Activated T-cell treated with anti-CD3 and anti-CD28 coated beads, Interleukin-2, amount 50 U/mL, for 4 hours (primary cell): ENCODE results near the gene DEGS2. TPM values are rescaled to one million over a fixed set of nuclear protein-coding genes. Genes with fewer than 3 reads are reported as not detected.
A peak's percentile ranks its signal among the peaks of the same experiment; 100 is the strongest.
"Not testable (repeated sequence)": the region's sequence is repeated elsewhere in the genome, so short reads cannot be mapped to it uniquely, and the experiment has no call there.

Experiments used
- ATAC-seq, 2 donors: fragments of 200-7000 bp; cut with Tn5 transposase; one replicate each; pipeline ENCODE4 v1.10.0; 2021
- DNase-seq: peaks from one replicate; pipeline ENCODE4 v3.0.0-alpha.2; 2020
- H3K27me3 Mint-ChIP-seq: one replicate; pipeline ENCODE4 v1.8.0; 2021; ENCODE audit warnings: low read depth, mixed read lengths
- H3K36me3 Mint-ChIP-seq: one replicate; pipeline ENCODE4 v1.8.0; 2022; ENCODE audit warnings: mixed read lengths; ENCODE audit not compliant: insufficient read depth
- H3K4me1 Mint-ChIP-seq: one replicate; pipeline ENCODE4 v1.8.0; 2021; ENCODE audit warnings: low read depth, mixed read lengths
- H3K4me3 Mint-ChIP-seq: one replicate; pipeline ENCODE4 v1.8.0; 2021; ENCODE audit warnings: mild to moderate bottlenecking, moderate library complexity, mixed read lengths
- H3K9me3 Mint-ChIP-seq: one replicate; pipeline ENCODE4 v1.8.0; 2021; ENCODE audit warnings: mixed read lengths
- total RNA-seq, 3 donors: library from RNA; stranded (reverse); gene quantifications; one replicate each; pipeline ENCODE4 v1.2.1, GENCODE V29; 2021

Gene DEGS2
- total RNA-seq, 3 donors from 2014 or later = 0.19 to 0.40 (median 0.40) TPM

DNA sequence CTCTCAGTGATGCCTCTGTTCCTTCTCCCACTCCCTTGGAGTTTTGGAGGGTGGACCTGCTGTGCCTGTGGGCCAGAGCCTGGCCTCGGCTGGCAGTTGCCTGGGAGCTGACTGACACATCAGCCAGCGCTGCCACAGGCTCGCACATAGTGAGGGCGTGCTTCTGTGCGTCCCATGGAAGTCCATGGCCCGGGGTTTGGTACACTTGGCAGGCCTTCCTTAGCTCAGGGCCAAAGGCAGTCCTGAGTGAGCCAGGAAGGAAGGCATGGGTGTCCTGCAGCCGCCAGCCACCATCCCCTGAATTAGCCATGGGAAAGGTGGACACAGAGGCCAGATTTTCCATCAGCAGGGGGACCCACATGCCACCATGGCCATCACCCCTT lies 1.1 kb upstream of the DEGS2 start:
- ATAC-seq (no peak), DNase-seq (no peak)
- Mint-ChIP-seq H3K27me3 (peaks cover 22% of the 10 kb centered on the region), H3K9me3 (no peaks in the 10 kb centered on the region), H3K4me3 (peak overlapping the region; percentile 45), H3K4me1 (peaks cover 1% of the 10 kb centered on the region), H3K36me3 (no peaks in the 10 kb centered on the region)

- H3K27me3 Mint-ChIP-seq = peaks cover 19% of the 10 kb centered on the region
- H3K36me3 Mint-ChIP-seq = peaks cover 2% of the 10 kb centered on the region
- ATAC-seq (peak; percentile 39 to 41), DNase-seq (no peak)
- H3K4me1 Mint-ChIP-seq = peaks cover 1% of the 10 kb centered on the region
- H3K9me3 Mint-ChIP-seq = peaks cover 3% of the 10 kb centered on the region
- peak overlapping the region; percentile 45 for H3K4me3 Mint-ChIP-seq
Measured at GRCh38 chr14:100159865-100160533, 554 bp upstream of the DEGS2 start.

- H3K27me3 Mint-ChIP-seq = peaks cover 19% of the 10 kb centered on the region
Measured at GRCh38 chr14:100158566-100159093, 815 bp downstream of the DEGS2 start.

DNA sequence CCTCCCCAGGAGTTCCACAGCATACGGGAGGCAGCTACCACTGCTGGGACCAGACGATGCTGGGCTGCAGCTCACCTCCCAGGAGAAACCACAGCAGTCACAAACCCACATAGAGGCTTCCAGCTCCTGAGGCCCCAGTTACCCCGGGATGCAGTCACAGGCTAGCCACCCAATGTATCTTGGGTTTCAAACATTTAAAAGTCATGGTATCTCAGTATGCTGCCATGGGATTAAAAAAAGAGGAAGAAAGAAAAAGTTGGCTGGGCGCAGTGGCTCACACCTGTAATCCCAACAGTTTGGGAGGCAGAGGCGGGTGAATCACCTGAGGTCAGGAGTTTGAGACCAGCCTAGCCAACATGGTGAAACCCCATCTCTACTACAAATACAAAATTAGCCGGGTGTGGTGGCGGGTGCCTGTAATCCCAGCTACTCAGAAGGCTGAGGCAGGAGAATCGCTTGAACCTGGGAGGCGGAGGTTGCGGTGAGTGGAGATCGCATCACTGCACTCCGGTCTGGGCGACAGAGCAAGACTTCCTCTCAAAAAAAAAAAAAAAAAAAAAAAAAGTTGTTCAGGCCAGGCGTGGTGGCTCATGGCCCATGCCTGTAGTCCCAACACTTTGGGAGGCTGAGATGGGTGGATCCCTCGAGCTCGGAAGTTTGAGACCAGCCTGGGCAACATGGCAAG lies 1.8 kb downstream of the DEGS2 start:
- not testable (repeated sequence) for DNase-seq, ATAC-seq, H3K36me3 Mint-ChIP-seq, H3K9me3 Mint-ChIP-seq, H3K4me1 Mint-ChIP-seq
- H3K27me3 Mint-ChIP-seq = peaks cover 19% of the 10 kb centered on the region
- H3K4me3 Mint-ChIP-seq = peak overlapping the region; percentile 19

More at GRCh38 chr14:100158566-100159093, 815 bp downstream of the DEGS2 start:
- Mint-ChIP-seq H3K36me3 (peaks cover 3% of the 10 kb centered on the region), H3K4me3 (peak overlapping the region; percentile 47), H3K9me3 (peaks cover 6% of the 10 kb centered on the region), H3K4me1 (peaks cover 1% of the 10 kb centered on the region)
- ATAC-seq = no peak
- no peak for DNase-seq

GRCh38 chr14:100156776-100157175 lies 2.7 kb downstream of the DEGS2 start:
- Mint-ChIP-seq H3K4me3 (no peak overlapping the region), H3K9me3 (peaks cover 6% of the 10 kb centered on the region), H3K4me1 (peaks cover 1% of the 10 kb centered on the region), H3K27me3 (peaks cover 19% of the 10 kb centered on the region), H3K36me3 (peaks cover 3% of the 10 kb centered on the region)
- no peak for ATAC-seq
- DNase-seq = no peak

- DNase-seq (no peak), ATAC-seq (no peak)
- peaks cover 19% of the 10 kb centered on the region for H3K27me3 Mint-ChIP-seq
- peaks cover 6% of the 10 kb centered on the region for H3K9me3 Mint-ChIP-seq
- peaks cover 3% of the 10 kb centered on the region for H3K36me3 Mint-ChIP-seq
- H3K4me1 Mint-ChIP-seq = peaks cover 1% of the 10 kb centered on the region
- no peak overlapping the region for H3K4me3 Mint-ChIP-seq
Measured at GRCh38 chr14:100155756-100156616, 3.5 kb downstream of the DEGS2 start.

DNA sequence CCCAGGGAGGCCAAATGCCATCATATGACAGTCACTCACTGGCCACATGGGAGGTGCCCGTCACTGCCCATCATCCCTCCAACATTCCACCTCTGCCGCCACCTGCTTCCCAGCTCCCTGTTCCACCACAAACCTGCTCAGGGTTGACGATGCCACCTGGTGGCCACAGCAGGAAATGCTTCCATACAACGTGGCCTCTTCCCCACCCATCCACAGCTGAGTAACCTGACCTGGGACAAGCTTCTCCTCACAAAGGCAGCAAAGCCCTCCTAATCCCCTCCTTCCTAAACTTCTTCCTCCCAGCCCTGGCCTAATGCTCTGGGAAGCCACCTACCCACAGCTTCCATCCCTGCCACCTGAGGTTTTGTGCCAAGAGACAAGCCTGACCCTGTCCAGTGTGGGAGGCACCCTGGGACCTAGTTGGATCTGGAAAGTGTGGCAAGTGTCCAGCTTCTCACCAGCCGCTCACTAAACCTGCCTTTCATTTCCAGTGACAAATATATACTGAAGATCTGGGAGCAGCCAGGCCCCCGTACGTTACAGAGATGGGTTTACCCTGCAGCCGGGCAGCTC lies 4.3 kb downstream of the DEGS2 start:
- DNase-seq (no peak), ATAC-seq (no peak)
- Mint-ChIP-seq H3K9me3 (peaks cover 6% of the 10 kb centered on the region), H3K36me3 (peaks cover 3% of the 10 kb centered on the region), H3K4me1 (peaks cover 1% of the 10 kb centered on the region), H3K4me3 (no peak overlapping the region), H3K27me3 (peaks cover 16% of the 10 kb centered on the region)

DNA sequence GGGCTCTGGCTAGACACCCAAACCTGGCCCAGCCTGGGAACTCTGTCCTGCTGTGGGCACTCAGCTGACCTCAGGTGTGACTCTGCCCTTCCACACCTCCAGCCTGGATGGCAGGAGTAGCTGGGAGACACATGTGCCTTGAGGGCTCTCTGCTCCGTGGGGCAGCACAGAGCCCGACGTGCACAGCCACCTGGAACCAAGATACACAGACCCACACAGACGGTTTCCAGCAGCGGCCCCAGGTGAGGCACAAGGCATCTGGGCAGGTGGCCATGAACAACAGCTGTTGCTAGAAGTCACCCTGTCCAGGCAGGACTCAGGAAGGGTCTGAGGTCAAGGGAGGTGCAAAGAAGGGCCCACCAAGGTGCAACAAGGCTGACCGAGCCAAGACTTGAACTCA lies 5.9 kb downstream of the DEGS2 start:
- Mint-ChIP-seq H3K27me3 (peaks cover 11% of the 10 kb centered on the region), H3K4me3 (no peak overlapping the region), H3K4me1 (peaks cover 1% of the 10 kb centered on the region), H3K9me3 (peaks cover 6% of the 10 kb centered on the region), H3K36me3 (peaks cover 3% of the 10 kb centered on the region)
- no peak for DNase-seq
- ATAC-seq = no peak

DNA sequence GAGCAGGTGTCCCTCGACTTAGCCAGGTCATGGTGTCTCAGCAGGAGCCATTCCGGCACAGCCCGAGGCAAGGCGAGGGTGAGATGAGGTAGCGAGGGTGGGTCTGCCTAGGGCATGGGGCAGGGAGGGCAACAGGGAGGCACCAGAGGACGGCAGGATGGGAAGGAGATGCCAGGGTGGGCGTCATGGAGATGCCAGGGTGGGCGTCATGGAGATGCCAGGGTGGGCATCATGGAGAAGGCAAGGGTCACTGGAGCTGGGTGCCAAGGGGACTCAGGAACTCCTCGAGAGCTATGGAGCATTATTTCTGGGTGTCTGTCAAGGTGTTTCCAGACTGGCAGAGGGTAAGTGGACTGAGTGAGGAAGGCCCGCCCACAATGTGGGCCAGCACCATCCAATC lies 7.4 kb downstream of the DEGS2 start:
- peaks cover 6% of the 10 kb centered on the region for H3K9me3 Mint-ChIP-seq
- DNase-seq = no peak
- H3K36me3 Mint-ChIP-seq = peaks cover 3% of the 10 kb centered on the region
- H3K27me3 Mint-ChIP-seq = peaks cover 2% of the 10 kb centered on the region
- H3K4me1 Mint-ChIP-seq = peaks cover 11% of the 10 kb centered on the region
- ATAC-seq = no peak
- no peak overlapping the region for H3K4me3 Mint-ChIP-seq

- no peak overlapping the region for H3K4me3 Mint-ChIP-seq
- no peak for DNase-seq
- peaks cover 16% of the 10 kb centered on the region for H3K4me1 Mint-ChIP-seq
Measured at GRCh38 chr14:100150932-100151587, 8.4 kb downstream of the DEGS2 start.

GRCh38 chr14:100149851-100150611 lies 9.4 kb downstream of the DEGS2 start:
- Mint-ChIP-seq H3K9me3 (peaks cover 3% of the 10 kb centered on the region), H3K36me3 (peaks cover 2% of the 10 kb centered on the region), H3K4me1 (peaks cover 16% of the 10 kb centered on the region), H3K27me3 (no peaks in the 10 kb centered on the region), H3K4me3 (no peak overlapping the region)
- ATAC-seq (no peak), DNase-seq (no peak)

More at GRCh38 chr14:100150932-100151587, 8.4 kb downstream of the DEGS2 start:
- Mint-ChIP-seq H3K9me3 (peaks cover 6% of the 10 kb centered on the region), H3K36me3 (peaks cover 3% of the 10 kb centered on the region), H3K27me3 (no peaks in the 10 kb centered on the region)
- ATAC-seq = no peak

DNA sequence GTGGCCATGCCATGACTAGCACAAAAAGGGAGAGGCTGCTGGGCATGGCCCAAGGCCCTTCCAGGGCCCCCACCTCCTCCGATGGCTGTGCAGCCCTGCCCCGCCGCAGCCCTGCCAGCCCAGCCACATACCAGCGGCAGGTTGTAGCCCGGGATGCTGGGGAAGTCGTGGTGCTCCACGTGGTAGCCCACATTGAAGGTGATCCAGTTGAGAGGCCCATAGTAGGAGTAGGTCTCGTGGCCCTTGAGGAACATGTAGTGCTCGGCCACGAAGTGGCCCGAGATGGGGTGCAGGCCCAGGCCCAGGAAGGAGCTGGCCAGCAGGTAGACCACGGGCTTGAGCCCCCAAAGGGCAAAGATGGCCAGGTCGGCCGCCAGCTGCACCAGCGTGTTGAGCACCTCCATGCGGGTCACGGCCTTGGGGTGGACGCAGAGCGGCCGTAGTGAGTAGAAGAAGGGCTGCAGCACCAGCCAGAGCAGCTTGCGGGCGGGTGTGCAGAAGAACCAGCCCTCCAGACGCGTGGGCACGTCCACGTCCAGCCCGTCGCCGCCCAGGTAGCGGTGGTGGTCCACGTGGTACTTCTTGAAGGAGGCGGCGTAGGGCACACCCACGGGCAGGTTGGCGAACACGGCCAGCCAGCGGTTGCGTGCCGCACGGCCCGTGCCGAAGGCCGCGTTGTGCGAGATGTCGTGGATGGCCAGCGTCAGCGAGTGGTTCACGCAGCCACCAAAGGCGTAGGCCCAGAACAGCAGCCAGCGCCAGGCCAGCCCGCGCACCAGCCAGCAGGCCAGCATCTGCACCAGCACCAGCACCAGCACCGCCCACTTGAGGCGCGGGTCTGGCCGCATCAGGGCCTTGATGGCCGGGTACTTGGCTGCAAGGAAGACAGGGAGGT lies 10.4 kb downstream of the DEGS2 start:
- no peak overlapping the region for H3K4me3 Mint-ChIP-seq
- H3K27me3 Mint-ChIP-seq = no peaks in the 10 kb centered on the region
- no peak for ATAC-seq
- DNase-seq = no peak
- no peaks in the 10 kb centered on the region for H3K36me3 Mint-ChIP-seq
- H3K4me1 Mint-ChIP-seq = peaks cover 16% of the 10 kb centered on the region
- H3K9me3 Mint-ChIP-seq = no peaks in the 10 kb centered on the region
